ENCODE data around the gene GPR183.

Gene GPR183

DNA sequence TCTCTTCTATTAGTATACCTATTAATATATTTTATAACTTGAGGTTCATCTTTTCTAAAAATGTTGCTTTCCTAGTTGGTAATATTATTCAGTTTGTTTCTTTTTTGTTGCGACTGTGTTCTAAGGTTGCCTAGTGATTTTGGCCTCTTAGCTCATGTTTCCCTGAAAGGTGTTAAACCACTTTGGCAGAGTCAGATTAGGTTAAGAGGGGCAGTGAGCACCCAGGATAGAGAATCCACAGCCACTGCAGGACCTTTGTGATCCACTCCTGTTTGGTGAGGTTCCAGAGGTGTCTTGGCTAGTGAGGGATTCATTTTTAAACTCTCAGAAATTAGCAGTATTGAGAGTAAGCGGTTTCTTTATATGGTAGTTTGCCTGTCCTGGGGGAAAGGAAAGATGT is 34.1 kb downstream of the GPR183 start:
- no peak overlapping the region for H3K27ac ChIP-seq
- no peak for TF ChIP-seq CTCF (conservative IDR thresholded peaks at IDR 0.05)

GRCh38 chr13:99272481-99272880 is 34.7 kb downstream of the GPR183 start:
- H3K27ac ChIP-seq, result no peak overlapping the region
- no peak for TF ChIP-seq CTCF (conservative IDR thresholded peaks at IDR 0.05)

DNA sequence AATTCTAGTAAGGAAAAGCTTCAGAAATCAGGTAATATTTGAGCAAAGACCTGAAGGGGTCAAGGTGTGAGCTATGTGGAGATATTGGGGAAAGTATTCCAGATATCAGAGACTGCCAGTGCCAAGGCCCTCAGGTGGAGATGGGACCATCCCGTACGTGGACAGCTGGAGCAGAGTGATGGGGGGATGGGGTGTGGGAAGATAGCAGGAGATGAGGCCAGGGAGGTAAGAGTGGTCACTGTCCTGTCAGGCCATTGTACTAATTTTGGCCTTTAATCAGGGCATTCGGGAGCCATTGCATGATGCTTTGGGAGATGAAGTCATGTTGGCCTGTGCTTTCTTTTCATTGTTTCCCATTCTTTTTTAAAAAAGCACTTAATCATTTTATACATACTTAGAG is 36.0 kb downstream of the GPR183 start:
- H3K27ac ChIP-seq, result no peak overlapping the region
- no peak for TF ChIP-seq CTCF (conservative IDR thresholded peaks at IDR 0.05)

GRCh38 chr13:99270518-99270917 is 36.7 kb downstream of the GPR183 start:
- H3K27ac ChIP-seq, result no peak overlapping the region
- no peak for TF ChIP-seq CTCF (conservative IDR thresholded peaks at IDR 0.05)

GRCh38 chr13:99269627-99270241 is 37.5 kb downstream of the GPR183 start:
- no peak overlapping the region for H3K27ac ChIP-seq
- TF ChIP-seq CTCF (conservative IDR thresholded peaks at IDR 0.05), result peak; percentile 91

DNA sequence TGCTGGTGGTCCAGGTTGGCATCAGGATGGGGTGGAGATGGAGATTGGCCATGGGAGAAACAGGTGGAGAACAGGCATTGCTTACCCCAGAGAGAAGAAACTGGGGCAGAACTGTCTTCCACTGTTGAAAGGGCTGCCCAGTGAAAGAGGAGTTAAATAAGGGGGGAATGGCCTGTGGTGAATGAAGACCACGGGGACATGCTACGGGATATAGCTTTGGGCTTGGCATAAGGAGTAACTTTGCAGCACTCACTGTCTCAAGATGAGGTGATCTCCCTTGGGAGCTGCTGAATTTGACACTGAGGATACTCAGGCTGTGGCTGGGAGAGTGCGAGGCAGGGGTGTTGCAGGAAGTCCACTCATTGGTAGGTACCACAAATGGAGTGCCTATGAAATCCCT is 38.4 kb downstream of the GPR183 start:
- no peak overlapping the region for H3K27ac ChIP-seq
- TF ChIP-seq CTCF (conservative IDR thresholded peaks at IDR 0.05), result no peak

- TF ChIP-seq CTCF (conservative IDR thresholded peaks at IDR 0.05), result no peak
- H3K27ac ChIP-seq, result no peak overlapping the region
Observed at GRCh38 chr13:99267927-99268326, 39.3 kb downstream of the GPR183 start.

All from VCaP (cell line).